H1 (cell line): Measurements from ENCODE around the gene ABHD2. TPM values are rescaled to one million over a fixed set of nuclear protein-coding genes. Genes with fewer than 3 reads are reported as not detected.

Experiments used
- BCL11A ChIP-seq, 2 experiments: IDR thresholded peaks; one replicate each; pipeline ENCODE4 v1.6.1; 2011; ENCODE audit warnings: low read depth in 2 of 2, low read length in 2 of 2, mild to moderate bottlenecking in 2 of 2
- CEBPB ChIP-seq: IDR thresholded peaks from 2 replicates; pipeline ENCODE4 v1.6.1; 2012; ENCODE audit warnings: low read depth, low read length
- CHD1 ChIP-seq: IDR thresholded peaks from 2 replicates; pipeline ENCODE4 v1.6.1; 2012; ENCODE audit warnings: low read depth, low read length, improper control_type of control experiment
- KDM4A ChIP-seq: IDR thresholded peaks from one replicate; pipeline ENCODE4 v1.7.1; 2012; ENCODE audit warnings: low read depth, mild to moderate bottlenecking, moderate library complexity, low read length, inconsistent platforms; ENCODE audit not compliant: severe bottlenecking
- RFX5 ChIP-seq: IDR thresholded peaks from 2 replicates; pipeline ENCODE4 v1.6.1; 2011; ENCODE audit warnings: low read depth, low read length, improper control_type of control experiment, borderline replicate concordance
- SAP30 ChIP-seq: fragments of 300-600 bp; sonication (generic); IDR thresholded peaks from 2 replicates; pipeline ENCODE4 v1.7.1; 2012; ENCODE audit warnings: low read length, moderate library complexity, mild to moderate bottlenecking, inconsistent platforms; ENCODE audit not compliant: insufficient read depth, insufficient replicate concordance
- SP2 ChIP-seq: IDR thresholded peaks from 2 replicates; pipeline ENCODE4 v1.6.1; 2012; ENCODE audit warnings: mild to moderate bottlenecking, low read length, inconsistent platforms
- TAF1 ChIP-seq: IDR thresholded peaks from 2 replicates; pipeline ENCODE4 v1.6.1; 2011; ENCODE audit warnings: mild to moderate bottlenecking, low read depth, low read length
- polyA plus RNA-seq, 7 experiments: library from polyadenylated mRNA; depleted of rRNA in 3 of 7; stranded (reverse) in 5 of 7; unstranded in 2 of 7; fragments of >200 nt in 5 of 7; fragments of 200-250 nt in 2 of 7; gene quantifications; 1 replicate in 5 of 7; 2 replicates in 1 of 7; 4 replicates in 1 of 7; pipeline versions ENCODE4 v1.2.1 to v1.2.3, GENCODE V29; 2011 to 2013; ENCODE audit warnings: missing spikeins in 2 of 7, mixed read lengths in 2 of 7
- total RNA-seq: library from RNA; stranded (reverse); fragmentation: NEBNext Ultra II Directional; extraction: Animal tissue kit (Norgen Biotek cat#: 25700); gene quantifications from 2 replicates; pipeline ENCODE4 v1.2.1, GENCODE V29; 2021
- TF ChIP-seq, protein P1 (sequence below): fragments of 300-600 bp; sonication (generic); IDR thresholded peaks from 2 replicates; pipeline ENCODE4 v1.7.1; 2012; ENCODE audit warnings: low read length, moderate library complexity, mild to moderate bottlenecking, inconsistent platforms; ENCODE audit not compliant: insufficient replicate concordance

The ABHD2 gene
- total and polyA plus RNA-seq, 2 of the 8 experiments (the other 6 are each of a cell fraction or from before 2014, with no cell fraction given) = 9.1 to 23.7 TPM

DNA sequence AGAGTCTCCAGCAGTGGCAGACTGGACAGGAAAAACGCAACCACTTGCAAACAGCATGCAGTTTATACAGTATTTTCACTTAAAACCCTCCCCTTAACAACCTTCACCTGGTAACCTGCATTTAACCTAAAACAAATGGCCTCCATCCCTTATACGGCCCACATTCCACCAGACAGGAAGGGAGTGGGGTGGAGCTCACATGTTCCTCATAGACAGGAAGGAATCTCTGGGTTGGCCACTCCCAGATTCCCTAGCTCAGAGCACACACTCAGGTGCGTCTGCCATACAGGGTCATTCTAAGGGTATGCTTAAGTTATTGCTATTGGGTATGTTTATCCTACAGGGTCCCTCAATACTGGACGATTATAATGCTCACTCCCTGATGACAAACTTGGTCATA is 16.8 kb upstream of the ABHD2 start (continued):
- TF ChIP-seq, protein P1, sequence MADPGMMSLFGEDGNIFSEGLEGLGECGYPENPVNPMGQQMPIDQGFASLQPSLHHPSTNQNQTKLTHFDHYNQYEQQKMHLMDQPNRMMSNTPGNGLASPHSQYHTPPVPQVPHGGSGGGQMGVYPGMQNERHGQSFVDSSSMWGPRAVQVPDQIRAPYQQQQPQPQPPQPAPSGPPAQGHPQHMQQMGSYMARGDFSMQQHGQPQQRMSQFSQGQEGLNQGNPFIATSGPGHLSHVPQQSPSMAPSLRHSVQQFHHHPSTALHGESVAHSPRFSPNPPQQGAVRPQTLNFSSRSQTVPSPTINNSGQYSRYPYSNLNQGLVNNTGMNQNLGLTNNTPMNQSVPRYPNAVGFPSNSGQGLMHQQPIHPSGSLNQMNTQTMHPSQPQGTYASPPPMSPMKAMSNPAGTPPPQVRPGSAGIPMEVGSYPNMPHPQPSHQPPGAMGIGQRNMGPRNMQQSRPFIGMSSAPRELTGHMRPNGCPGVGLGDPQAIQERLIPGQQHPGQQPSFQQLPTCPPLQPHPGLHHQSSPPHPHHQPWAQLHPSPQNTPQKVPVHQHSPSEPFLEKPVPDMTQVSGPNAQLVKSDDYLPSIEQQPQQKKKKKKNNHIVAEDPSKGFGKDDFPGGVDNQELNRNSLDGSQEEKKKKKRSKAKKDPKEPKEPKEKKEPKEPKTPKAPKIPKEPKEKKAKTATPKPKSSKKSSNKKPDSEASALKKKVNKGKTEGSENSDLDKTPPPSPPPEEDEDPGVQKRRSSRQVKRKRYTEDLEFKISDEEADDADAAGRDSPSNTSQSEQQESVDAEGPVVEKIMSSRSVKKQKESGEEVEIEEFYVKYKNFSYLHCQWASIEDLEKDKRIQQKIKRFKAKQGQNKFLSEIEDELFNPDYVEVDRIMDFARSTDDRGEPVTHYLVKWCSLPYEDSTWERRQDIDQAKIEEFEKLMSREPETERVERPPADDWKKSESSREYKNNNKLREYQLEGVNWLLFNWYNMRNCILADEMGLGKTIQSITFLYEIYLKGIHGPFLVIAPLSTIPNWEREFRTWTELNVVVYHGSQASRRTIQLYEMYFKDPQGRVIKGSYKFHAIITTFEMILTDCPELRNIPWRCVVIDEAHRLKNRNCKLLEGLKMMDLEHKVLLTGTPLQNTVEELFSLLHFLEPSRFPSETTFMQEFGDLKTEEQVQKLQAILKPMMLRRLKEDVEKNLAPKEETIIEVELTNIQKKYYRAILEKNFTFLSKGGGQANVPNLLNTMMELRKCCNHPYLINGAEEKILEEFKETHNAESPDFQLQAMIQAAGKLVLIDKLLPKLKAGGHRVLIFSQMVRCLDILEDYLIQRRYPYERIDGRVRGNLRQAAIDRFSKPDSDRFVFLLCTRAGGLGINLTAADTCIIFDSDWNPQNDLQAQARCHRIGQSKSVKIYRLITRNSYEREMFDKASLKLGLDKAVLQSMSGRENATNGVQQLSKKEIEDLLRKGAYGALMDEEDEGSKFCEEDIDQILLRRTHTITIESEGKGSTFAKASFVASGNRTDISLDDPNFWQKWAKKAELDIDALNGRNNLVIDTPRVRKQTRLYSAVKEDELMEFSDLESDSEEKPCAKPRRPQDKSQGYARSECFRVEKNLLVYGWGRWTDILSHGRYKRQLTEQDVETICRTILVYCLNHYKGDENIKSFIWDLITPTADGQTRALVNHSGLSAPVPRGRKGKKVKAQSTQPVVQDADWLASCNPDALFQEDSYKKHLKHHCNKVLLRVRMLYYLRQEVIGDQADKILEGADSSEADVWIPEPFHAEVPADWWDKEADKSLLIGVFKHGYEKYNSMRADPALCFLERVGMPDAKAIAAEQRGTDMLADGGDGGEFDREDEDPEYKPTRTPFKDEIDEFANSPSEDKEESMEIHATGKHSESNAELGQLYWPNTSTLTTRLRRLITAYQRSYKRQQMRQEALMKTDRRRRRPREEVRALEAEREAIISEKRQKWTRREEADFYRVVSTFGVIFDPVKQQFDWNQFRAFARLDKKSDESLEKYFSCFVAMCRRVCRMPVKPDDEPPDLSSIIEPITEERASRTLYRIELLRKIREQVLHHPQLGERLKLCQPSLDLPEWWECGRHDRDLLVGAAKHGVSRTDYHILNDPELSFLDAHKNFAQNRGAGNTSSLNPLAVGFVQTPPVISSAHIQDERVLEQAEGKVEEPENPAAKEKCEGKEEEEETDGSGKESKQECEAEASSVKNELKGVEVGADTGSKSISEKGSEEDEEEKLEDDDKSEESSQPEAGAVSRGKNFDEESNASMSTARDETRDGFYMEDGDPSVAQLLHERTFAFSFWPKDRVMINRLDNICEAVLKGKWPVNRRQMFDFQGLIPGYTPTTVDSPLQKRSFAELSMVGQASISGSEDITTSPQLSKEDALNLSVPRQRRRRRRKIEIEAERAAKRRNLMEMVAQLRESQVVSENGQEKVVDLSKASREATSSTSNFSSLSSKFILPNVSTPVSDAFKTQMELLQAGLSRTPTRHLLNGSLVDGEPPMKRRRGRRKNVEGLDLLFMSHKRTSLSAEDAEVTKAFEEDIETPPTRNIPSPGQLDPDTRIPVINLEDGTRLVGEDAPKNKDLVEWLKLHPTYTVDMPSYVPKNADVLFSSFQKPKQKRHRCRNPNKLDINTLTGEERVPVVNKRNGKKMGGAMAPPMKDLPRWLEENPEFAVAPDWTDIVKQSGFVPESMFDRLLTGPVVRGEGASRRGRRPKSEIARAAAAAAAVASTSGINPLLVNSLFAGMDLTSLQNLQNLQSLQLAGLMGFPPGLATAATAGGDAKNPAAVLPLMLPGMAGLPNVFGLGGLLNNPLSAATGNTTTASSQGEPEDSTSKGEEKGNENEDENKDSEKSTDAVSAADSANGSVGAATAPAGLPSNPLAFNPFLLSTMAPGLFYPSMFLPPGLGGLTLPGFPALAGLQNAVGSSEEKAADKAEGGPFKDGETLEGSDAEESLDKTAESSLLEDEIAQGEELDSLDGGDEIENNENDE = no peak
- TF ChIP-seq TAF1 (no peak), BCL11A (IDR thresholded peaks at IDR 0.05; ENCODE audit: low read depth in 2 of 2, low read length in 2 of 2) (no peak), KDM4A (no peak), SP2 (no peak), CHD1 (no peak), CEBPB (no peak), SAP30 (no peak), RFX5 (no peak)
